A673 (cell line): ENCODE results near the gene NDRG4. TPM values are rescaled to one million over a fixed set of nuclear protein-coding genes. Genes with fewer than 3 reads are reported as not detected.

Experiments used
- BruUV-seq: library from RNA; stranded (reverse); fragments of 400-500 nt; replicated peaks from 2 replicates; lab custom pipeline; 2021; lab: Mats Ljungman, UMichigan
- CTCF ChIA-PET: fragments of 300-600 bp; sonication (Branson Sonifier 250); formaldehyde crosslinking; loops from one replicate; lab custom pipeline; 2022; ENCODE audit warnings: antibody characterized with exemption; lab: Charles Lee
- POLR2A ChIA-PET: fragments of 300-600 bp; sonication (Branson Sonifier 250); formaldehyde crosslinking; loops from one replicate; lab custom pipeline; 2022; ENCODE audit warnings: antibody characterized with exemption; ENCODE audit not compliant: low non-redundant PET; lab: Charles Lee
- DNase-seq: peaks from one replicate; pipeline ENCODE4 v3.0.0-alpha.2; 2015; ENCODE audit warnings: low spot score
- H3K27ac ChIP-seq: fragments of 200-600 bp; sonication (generic); 2 replicates; pipeline ENCODE4 v1.5.1; 2016; ENCODE audit warnings: mixed run types, low read depth, mild to moderate bottlenecking, mixed read lengths, antibody characterized with exemption, low read length; ENCODE audit not compliant: poor library complexity, severe bottlenecking
- H3K27me3 ChIP-seq: fragments of 200-600 bp; sonication (generic); replicated peaks from 2 replicates; pipeline ENCODE4 v1.6.1; 2017; ENCODE audit warnings: mixed run types, low read depth, mild to moderate bottlenecking, mixed read lengths, antibody characterized with exemption, low read length; ENCODE audit not compliant: insufficient read depth, poor library complexity
- H3K36me3 ChIP-seq: fragments of 200-600 bp; sonication (generic); 2 replicates; pipeline ENCODE4 v1.6.1; 2016; ENCODE audit warnings: mixed run types, mild to moderate bottlenecking, mixed read lengths, antibody characterized with exemption, low read length; ENCODE audit not compliant: insufficient read depth, poor library complexity, severe bottlenecking
- H3K4me1 ChIP-seq: fragments of 200-600 bp; sonication (generic); 2 replicates; pipeline ENCODE4 v1.6.1; 2017; ENCODE audit warnings: mixed run types, mild to moderate bottlenecking, mixed read lengths, antibody characterized with exemption, low read length; ENCODE audit not compliant: insufficient read depth, poor library complexity, severe bottlenecking
- H3K4me3 ChIP-seq: fragments of 200-600 bp; sonication (generic); 2 replicates; pipeline ENCODE4 v1.5.1; 2016; ENCODE audit warnings: low read depth, mixed run types, mild to moderate bottlenecking, mixed read lengths, low read length; ENCODE audit not compliant: poor library complexity, severe bottlenecking
- H3K9me3 ChIP-seq: fragments of 200-600 bp; sonication (generic); 2 replicates; pipeline ENCODE4 v1.6.1; 2016; ENCODE audit warnings: mixed run types, low read depth, mild to moderate bottlenecking, mixed read lengths, antibody characterized with exemption, low read length; ENCODE audit not compliant: poor library complexity, severe bottlenecking
- EZH2 ChIP-seq: fragments of 200-600 bp; sonication (generic); IDR thresholded peaks from 2 replicates; pipeline ENCODE4 v1.6.1; 2017; ENCODE audit warnings: borderline replicate concordance, low read depth, mild to moderate bottlenecking, mixed read lengths, antibody characterized with exemption, low read length; ENCODE audit not compliant: poor library complexity, severe bottlenecking
- intact Hi-C: fragments of 100-400 bp; cut with micrococcal nuclease; formaldehyde crosslinking; loops from one replicate; pipeline ENCODE4 v1.10.0; 2022; ENCODE audit not compliant: unreplicated experiment
- total RNA-seq: library from RNA; stranded (reverse); gene quantifications from 2 replicates; pipeline ENCODE4 v1.2.3, GENCODE V29; 2021
- TF ChIP-seq, protein P1 (sequence below): fragments of 300-800, 200-600 bp; sonication (generic); conservative IDR thresholded peaks from 2 replicates; pipeline ENCODE4 v1.5.1; 2017; ENCODE audit warnings: low read depth, mild to moderate bottlenecking, antibody characterized with exemption, low read length, moderate library complexity, mixed read lengths

Gene NDRG4
- total RNA-seq, 1 experiment from 2014 or later: 0.28 TPM

DNA sequence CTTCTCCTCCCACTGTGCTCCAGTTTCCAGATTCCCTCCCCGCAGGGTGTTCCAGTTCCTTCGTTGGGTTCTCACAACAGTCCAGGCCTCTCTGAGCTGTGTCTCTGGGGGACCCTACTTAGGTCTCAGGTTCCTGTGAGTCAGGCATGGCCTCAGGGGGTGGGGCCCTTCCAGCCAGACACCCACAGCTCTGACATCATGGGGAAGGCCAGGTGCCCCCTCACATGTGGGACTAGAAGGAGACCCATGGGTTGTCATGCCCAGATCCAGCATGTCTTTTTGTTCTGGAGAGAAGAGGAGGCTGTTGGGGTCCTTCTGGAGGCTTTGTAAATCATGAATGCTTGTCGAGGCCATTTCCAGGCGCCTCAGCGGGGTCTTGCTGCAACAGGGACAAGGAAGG lies 32.0 kb upstream of the NDRG4 start:
- H3K9me3 ChIP-seq: no peaks in the 10 kb centered on the region
- H3K36me3 ChIP-seq: no peaks in the 10 kb centered on the region
- CTCF ChIA-PET: interaction anchor here (0.6 kb wide), 1 partner anchor 132 kb away, joined by 4 read pairs; no protein-coding TSS in a partner anchor
- H3K4me1 ChIP-seq: peaks cover 3% of the 10 kb centered on the region
- no peak overlapping the region for H3K27ac ChIP-seq
- intact Hi-C loops: no loop called here
- no TSS peak for BruUV-seq
- no peak for TF ChIP-seq EZH2
- H3K27me3 ChIP-seq: peaks cover 35% of the 10 kb centered on the region
- no peak overlapping the region for H3K4me3 ChIP-seq
- POLR2A ChIA-PET: no interaction called here
- DNase-seq: no peak

DNA sequence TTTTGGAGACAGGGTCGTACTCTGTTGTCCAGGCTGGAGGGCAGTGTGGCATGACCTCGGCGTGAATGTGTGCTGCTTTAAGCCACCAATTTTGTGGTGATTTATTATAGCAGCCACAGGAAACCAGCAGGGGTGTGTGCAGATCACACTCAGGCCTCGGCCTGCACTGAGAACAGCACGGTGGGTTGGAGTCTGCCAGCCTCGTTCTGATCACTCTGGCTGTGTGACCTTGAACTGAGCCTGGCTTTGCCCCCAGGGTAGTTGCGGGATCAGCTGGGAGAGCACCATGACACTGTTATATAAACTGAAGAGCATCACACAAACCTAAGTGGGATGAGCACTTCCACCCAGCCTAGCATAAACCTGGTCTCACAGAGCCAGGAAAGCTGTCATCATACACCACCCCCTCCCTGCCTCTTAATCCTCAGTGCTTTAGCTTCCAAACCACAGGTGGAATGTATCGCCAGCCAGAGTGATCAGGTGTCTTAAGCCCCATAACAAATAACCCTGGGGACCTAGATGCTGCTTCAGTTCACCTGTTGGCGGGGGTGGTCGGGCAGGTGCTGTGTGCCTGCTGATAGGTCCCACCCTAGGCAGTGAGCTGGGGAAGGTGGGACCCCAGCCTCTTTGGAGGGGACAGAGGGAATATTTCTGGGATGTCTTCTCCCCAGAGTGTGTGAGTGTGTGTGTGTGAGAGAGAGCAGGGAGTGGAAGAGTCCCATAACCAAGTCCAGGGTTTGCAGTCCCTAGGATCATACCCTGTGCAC lies 28.6 kb upstream of the NDRG4 start:
- no peak for DNase-seq
- ChIA-PET CTCF (interaction anchor here (0.6 to 0.7 kb wide), 2 partner anchors 24 to 213 kb away, joined by 3 to 4 read pairs; partner anchors contain the start of gene SLC38A7), POLR2A (no interaction called here)
- H3K4me1 ChIP-seq: no peaks in the 10 kb centered on the region
- H3K36me3 ChIP-seq: no peaks in the 10 kb centered on the region
- no peaks in the 10 kb centered on the region for H3K9me3 ChIP-seq
- intact Hi-C loops: no loop called here
- TF ChIP-seq, protein P1, sequence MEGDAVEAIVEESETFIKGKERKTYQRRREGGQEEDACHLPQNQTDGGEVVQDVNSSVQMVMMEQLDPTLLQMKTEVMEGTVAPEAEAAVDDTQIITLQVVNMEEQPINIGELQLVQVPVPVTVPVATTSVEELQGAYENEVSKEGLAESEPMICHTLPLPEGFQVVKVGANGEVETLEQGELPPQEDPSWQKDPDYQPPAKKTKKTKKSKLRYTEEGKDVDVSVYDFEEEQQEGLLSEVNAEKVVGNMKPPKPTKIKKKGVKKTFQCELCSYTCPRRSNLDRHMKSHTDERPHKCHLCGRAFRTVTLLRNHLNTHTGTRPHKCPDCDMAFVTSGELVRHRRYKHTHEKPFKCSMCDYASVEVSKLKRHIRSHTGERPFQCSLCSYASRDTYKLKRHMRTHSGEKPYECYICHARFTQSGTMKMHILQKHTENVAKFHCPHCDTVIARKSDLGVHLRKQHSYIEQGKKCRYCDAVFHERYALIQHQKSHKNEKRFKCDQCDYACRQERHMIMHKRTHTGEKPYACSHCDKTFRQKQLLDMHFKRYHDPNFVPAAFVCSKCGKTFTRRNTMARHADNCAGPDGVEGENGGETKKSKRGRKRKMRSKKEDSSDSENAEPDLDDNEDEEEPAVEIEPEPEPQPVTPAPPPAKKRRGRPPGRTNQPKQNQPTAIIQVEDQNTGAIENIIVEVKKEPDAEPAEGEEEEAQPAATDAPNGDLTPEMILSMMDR: no peak
- TF ChIP-seq EZH2: no peak
- no peak overlapping the region for H3K27ac ChIP-seq
- no peak overlapping the region for H3K4me3 ChIP-seq
- H3K27me3 ChIP-seq: peaks cover 4% of the 10 kb centered on the region
- BruUV-seq: no TSS peak

GRCh38 chr16:58472266-58472665 lies 27.7 kb upstream of the NDRG4 start:
- no TSS peak for BruUV-seq
- H3K36me3 ChIP-seq: no peaks in the 10 kb centered on the region
- intact Hi-C loops: no loop called here
- H3K27ac ChIP-seq: no peak overlapping the region
- ChIA-PET CTCF (no interaction called here), POLR2A (no interaction called here)
- no peak for DNase-seq
- H3K4me3 ChIP-seq: no peak overlapping the region
- TF ChIP-seq EZH2: no peak
- TF ChIP-seq, protein P1: no peak
- H3K27me3 ChIP-seq: no peaks in the 10 kb centered on the region
- H3K4me1 ChIP-seq: no peaks in the 10 kb centered on the region
- H3K9me3 ChIP-seq: no peaks in the 10 kb centered on the region
